Measurements from ENCODE around the gene MIPOL1.
A peak's percentile ranks its signal among the peaks of the same experiment; 100 is the strongest.
"Not testable (repeated sequence)": the region's sequence is repeated elsewhere in the genome, so short reads cannot be mapped to it uniquely, and the experiment has no call there.

Gene MIPOL1

DNA sequence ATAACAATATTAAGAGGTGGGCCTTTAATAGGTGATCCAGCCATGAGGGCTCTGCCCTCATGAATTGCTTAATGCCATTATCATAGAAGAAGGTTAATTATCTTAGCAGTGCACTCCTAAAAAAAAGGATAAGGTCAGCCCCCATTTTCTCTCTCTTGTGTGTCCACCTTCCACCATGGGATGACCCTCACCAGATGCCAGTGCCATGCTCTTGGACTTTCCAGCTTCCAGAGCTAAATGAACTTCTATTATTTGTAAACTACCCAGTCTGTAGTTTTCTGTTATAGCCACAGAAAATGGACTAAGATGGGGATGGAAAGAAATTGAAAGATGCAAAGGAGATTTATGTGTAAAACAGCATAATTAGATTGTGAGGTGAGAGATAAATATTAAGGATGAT lies 271.9 kb downstream of the MIPOL1 start:
- DNase-seq: no peak

- no peak for DNase-seq
These were observed 272.5 kb downstream of the MIPOL1 start for GRCh38 chr14:37470251-37470650.

GRCh38 chr14:37472906-37473305 lies 275.2 kb downstream of the MIPOL1 start:
- DNase-seq: no peak

- DNase-seq: no peak
These were observed 276.5 kb downstream of the MIPOL1 start for GRCh38 chr14:37474191-37474590.

DNA sequence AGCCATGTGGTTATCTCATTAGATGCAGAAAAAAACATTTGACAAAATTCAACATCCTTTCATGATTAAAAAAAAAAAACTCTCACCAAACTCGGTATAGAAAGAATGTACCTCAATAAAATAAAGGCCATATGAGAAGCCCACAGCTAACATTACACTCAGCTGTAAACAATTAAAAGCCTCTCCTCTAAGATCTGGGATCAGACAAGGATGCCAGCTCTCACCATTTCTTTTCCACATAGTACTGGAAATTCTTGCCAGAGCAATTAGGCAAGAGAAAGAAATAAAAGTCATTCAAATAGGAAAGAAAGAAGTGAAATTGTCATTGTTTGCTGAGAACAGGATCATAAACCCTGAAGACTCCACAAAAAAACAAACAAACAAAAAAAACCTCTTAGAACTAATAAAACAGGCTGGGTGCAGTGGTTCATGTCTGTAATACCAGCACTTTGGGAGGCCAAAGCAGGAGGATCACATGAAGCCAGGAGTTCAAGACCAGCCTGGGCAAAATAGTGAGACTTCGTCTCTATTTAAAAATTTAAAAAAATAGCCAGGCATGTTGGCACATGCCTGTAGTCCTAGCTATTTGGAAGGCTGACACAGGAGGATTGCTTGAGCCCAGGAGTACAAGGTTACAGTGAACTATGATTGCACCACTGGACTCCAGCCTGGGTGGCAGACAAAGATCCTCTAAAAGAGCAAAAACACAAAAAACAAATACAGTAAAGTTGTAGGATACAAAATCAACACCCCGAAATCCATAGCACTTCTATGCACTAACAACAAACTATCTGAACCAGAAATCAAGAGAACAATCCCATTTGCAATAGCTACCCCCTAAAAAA lies 282.9 kb downstream of the MIPOL1 start:
- no peak for DNase-seq

- DNase-seq: no peak
These were observed 284.7 kb downstream of the MIPOL1 start for GRCh38 chr14:37482428-37482827.

DNA sequence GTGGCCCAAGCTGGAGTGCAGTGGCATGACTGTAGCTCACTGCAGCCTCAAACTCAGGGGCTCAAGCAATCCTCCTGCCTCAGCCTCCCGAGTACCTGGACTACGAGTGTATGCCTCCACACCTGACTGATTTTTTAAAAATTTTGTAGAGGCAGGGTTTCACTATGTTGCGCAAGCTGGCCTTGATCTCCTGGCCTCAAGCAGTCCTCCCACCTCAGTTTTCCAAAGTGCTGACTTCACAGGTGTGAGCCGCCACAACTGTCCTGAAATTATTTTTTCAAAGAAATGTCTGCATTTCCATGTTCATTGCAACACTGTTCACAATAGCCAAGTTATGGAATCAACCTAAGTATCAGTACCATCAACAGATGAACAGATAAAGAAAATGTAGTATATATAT lies 285.9 kb downstream of the MIPOL1 start:
- DNase-seq: no peak

- DNase-seq: no peak
These were observed 292.9 kb downstream of the MIPOL1 start for GRCh38 chr14:37490607-37491006.

GRCh38 chr14:37491076-37491475 lies 293.3 kb downstream of the MIPOL1 start:
- no peak for DNase-seq

DNA sequence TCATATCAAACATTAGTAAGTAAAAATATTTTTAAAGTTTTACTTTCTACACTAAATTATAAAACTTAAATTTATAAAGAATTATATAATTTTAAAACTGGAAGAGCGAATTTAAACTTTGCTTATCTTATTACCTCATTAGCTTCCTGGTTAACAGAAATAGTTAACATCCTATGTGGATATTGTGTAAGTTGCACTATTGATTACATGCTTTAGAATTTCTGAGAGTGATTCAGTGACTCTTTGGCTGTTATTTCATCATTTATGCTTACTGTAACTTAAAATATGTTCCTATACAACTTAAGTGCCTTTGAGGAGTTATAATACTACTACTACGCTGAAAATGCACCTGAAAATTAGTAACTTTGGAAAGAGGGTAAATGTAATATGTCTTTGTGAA lies 295.9 kb downstream of the MIPOL1 start:
- no peak for DNase-seq

DNA sequence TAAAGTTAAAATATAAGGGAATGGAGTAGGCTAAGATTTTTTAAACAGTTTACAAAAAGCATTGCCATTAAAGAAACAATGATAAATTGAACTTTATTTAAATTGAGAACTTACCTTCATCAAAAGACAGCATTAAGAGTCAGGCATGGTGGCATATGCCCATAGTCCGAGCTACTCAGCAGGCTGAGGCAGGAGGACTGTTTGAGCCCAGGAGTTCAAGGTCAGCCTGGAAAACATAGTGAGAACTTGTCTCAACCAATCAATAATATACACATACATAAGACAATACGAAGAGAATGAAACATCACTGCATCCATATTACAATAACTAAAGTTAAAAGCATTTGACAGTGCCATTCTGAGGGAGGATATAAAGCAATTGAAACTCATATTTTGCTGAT lies 299.7 kb downstream of the MIPOL1 start:
- DNase-seq: no peak

GRCh38 chr14:37501877-37502276 lies 304.1 kb downstream of the MIPOL1 start:
- no peak for DNase-seq

- DNase-seq: no peak
These were observed 310.8 kb downstream of the MIPOL1 start for GRCh38 chr14:37508503-37508902.

GRCh38 chr14:37512173-37512572 lies 314.4 kb downstream of the MIPOL1 start:
- no peak for DNase-seq

DNA sequence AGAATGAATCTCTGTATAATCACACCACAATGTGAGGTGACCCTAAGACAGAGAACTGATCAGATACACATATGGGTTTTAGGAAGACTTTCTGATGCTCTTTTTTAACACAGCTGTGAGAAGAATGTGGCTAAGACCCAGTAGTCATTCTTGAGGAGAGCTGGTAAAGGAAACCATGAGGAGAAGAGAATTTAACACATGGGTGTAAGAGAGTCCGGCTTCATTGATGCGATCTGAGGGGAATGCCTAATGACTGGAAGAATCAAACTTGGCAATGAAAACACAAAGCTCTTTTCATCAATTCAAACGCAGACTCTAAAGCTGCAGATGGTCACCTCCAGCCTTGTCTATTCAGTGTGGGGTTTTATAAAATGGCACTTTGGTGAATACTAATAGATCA lies 318.0 kb downstream of the MIPOL1 start:
- DNase-seq: peak; percentile 14

DNA sequence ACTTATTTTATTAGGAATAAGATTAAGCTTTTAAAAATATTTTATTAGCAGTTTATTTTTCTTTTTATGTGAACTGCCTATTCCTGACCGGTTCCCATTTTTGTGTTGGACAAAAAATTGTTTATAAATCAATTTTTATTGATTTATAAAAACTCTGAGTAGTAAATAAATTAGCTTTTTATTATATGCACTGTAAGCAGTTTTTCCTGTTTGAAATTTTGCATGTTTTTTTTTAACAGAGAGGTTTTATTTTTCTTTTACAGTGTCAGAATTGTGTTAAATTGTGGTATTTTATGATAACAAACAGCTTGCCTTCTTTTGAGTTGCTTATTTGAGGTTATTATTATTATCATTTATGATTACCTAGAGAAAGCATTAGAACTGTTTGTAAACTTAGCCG lies 329.3 kb downstream of the MIPOL1 start:
- DNase-seq: no peak

GRCh38 chr14:37539992-37540391 lies 342.3 kb downstream of the MIPOL1 start:
- DNase-seq: no peak

GRCh38 chr14:37544407-37544806 lies 346.7 kb downstream of the MIPOL1 start:
- DNase-seq: no peak

DNA sequence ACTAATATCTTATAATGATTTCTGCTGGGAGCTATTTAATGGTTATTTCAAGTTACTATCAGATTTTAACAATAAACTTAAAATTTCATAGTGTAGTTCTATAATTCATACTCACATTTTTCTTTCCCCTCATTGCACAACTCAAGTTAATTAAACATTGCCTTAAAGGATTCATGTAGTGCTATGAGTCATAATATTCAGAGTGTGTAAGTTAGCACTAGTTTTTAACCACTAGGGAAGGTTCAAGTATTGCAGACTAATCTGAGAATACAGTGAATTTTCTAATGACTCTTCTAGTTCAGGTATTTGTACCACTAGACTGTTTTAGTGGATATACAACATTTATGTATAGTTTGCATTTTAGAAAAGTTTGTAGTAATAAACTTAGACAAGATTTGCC lies 347.4 kb downstream of the MIPOL1 start:
- DNase-seq: no peak

- no peak for DNase-seq
These were observed 349.1 kb downstream of the MIPOL1 start for GRCh38 chr14:37546621-37547447.

DNA sequence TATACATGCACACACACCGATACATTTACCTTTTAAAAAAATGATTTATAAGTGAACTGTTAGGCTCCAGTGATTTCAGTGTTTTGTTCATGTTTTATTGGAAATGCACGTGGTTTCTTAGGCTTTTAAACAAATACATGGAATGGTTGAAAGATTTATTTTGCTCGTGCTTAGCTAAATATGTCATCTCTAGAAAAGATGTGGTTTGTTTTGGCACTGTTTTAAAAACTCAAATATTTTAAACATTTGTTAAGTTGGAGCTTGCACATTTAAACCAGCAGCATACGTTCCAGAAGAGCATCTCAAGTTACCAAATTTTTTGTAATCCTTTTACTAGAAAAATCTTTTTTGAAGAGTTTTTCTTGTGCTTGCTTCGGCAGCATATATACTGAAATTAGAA lies 352.8 kb downstream of the MIPOL1 start:
- DNase-seq: no peak

DNA sequence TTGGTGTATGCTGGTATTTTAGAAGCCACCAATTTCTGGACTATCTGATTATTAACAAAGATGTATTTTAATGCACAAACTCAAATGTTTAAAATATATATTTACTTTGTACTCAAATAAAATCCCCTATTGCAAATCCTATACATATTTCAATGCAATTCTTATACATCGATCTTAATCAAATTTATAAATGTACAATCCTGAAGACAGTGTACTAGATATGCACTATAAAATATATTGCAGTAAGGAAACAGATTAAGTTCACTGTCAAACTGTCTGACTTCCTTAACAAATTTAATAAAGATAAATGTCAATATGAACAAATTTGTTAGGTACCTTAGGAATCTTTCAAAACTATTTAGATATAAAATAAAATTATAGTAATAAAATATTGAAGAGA lies 353.4 kb downstream of the MIPOL1 start:
- DNase-seq: no peak

GRCh38 chr14:37553935-37554550 lies 356.3 kb downstream of the MIPOL1 start:
- DNase-seq: no peak

- not testable (repeated sequence) for DNase-seq
These were observed 357.9 kb downstream of the MIPOL1 start for GRCh38 chr14:37555596-37555995.
